A673 (cell line): Measurements from ENCODE around the gene PROM1. TPM values are rescaled to one million over a fixed set of nuclear protein-coding genes. Genes with fewer than 3 reads are reported as not detected.

ENCODE experiments used
- BruUV-seq: library from RNA; stranded (reverse); fragments of 400-500 nt; replicated peaks from 2 replicates; lab custom pipeline; 2021; lab: Mats Ljungman, UMichigan
- CTCF ChIA-PET: fragments of 300-600 bp; sonication (Branson Sonifier 250); formaldehyde crosslinking; loops from one replicate; lab custom pipeline; 2022; ENCODE audit warnings: antibody characterized with exemption; lab: Charles Lee
- POLR2A ChIA-PET: fragments of 300-600 bp; sonication (Branson Sonifier 250); formaldehyde crosslinking; loops from one replicate; lab custom pipeline; 2022; ENCODE audit warnings: antibody characterized with exemption; ENCODE audit not compliant: low non-redundant PET; lab: Charles Lee
- DNase-seq: peaks from one replicate; pipeline ENCODE4 v3.0.0-alpha.2; 2015; ENCODE audit warnings: low spot score
- H3K27ac ChIP-seq: fragments of 200-600 bp; sonication (generic); 2 replicates; pipeline ENCODE4 v1.5.1; 2016; ENCODE audit warnings: mixed run types, low read depth, mild to moderate bottlenecking, mixed read lengths, antibody characterized with exemption, low read length; ENCODE audit not compliant: poor library complexity, severe bottlenecking
- H3K27me3 ChIP-seq: fragments of 200-600 bp; sonication (generic); replicated peaks from 2 replicates; pipeline ENCODE4 v1.6.1; 2017; ENCODE audit warnings: mixed run types, low read depth, mild to moderate bottlenecking, mixed read lengths, antibody characterized with exemption, low read length; ENCODE audit not compliant: insufficient read depth, poor library complexity
- H3K36me3 ChIP-seq: fragments of 200-600 bp; sonication (generic); 2 replicates; pipeline ENCODE4 v1.6.1; 2016; ENCODE audit warnings: mixed run types, mild to moderate bottlenecking, mixed read lengths, antibody characterized with exemption, low read length; ENCODE audit not compliant: insufficient read depth, poor library complexity, severe bottlenecking
- H3K4me1 ChIP-seq: fragments of 200-600 bp; sonication (generic); 2 replicates; pipeline ENCODE4 v1.6.1; 2017; ENCODE audit warnings: mixed run types, mild to moderate bottlenecking, mixed read lengths, antibody characterized with exemption, low read length; ENCODE audit not compliant: insufficient read depth, poor library complexity, severe bottlenecking
- H3K4me3 ChIP-seq: fragments of 200-600 bp; sonication (generic); 2 replicates; pipeline ENCODE4 v1.5.1; 2016; ENCODE audit warnings: low read depth, mixed run types, mild to moderate bottlenecking, mixed read lengths, low read length; ENCODE audit not compliant: poor library complexity, severe bottlenecking
- H3K9me3 ChIP-seq: fragments of 200-600 bp; sonication (generic); 2 replicates; pipeline ENCODE4 v1.6.1; 2016; ENCODE audit warnings: mixed run types, low read depth, mild to moderate bottlenecking, mixed read lengths, antibody characterized with exemption, low read length; ENCODE audit not compliant: poor library complexity, severe bottlenecking
- EZH2 ChIP-seq: fragments of 200-600 bp; sonication (generic); IDR thresholded peaks from 2 replicates; pipeline ENCODE4 v1.6.1; 2017; ENCODE audit warnings: borderline replicate concordance, low read depth, mild to moderate bottlenecking, mixed read lengths, antibody characterized with exemption, low read length; ENCODE audit not compliant: poor library complexity, severe bottlenecking
- intact Hi-C: fragments of 100-400 bp; cut with micrococcal nuclease; formaldehyde crosslinking; loops from one replicate; pipeline ENCODE4 v1.10.0; 2022; ENCODE audit not compliant: unreplicated experiment
- total RNA-seq: library from RNA; stranded (reverse); gene quantifications from 2 replicates; pipeline ENCODE4 v1.2.3, GENCODE V29; 2021
- TF ChIP-seq, protein P1 (sequence below): fragments of 300-800, 200-600 bp; sonication (generic); conservative IDR thresholded peaks from 2 replicates; pipeline ENCODE4 v1.5.1; 2017; ENCODE audit warnings: low read depth, mild to moderate bottlenecking, antibody characterized with exemption, low read length, moderate library complexity, mixed read lengths

The PROM1 gene
- total RNA-seq, 1 experiment from 2014 or later = 13.9 TPM

DNA sequence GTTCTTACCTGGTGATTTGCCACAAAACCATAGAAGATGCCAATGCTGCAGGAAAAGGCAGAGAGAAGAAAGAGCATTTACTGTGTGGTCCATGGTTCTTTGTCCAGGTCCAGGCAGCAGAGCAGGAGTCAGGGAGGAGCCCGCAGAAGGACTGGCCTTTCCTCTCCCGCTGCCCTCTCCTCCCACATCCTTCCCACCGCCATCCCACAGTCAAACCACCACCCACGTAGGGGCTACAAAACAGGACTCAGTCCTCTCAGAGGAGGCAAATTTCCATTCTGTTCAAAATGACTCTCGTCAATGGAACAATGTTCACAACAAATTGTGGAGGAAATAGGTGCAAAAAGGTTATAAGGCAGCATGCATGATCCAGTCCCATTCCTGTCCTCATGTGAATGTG, 58.6 kb downstream of the PROM1 start:
- intact Hi-C loops = loop anchor here (10.0 kb wide), 1 partner anchor 420 kb away; no protein-coding TSS in a partner anchor
- TF ChIP-seq, protein P1, sequence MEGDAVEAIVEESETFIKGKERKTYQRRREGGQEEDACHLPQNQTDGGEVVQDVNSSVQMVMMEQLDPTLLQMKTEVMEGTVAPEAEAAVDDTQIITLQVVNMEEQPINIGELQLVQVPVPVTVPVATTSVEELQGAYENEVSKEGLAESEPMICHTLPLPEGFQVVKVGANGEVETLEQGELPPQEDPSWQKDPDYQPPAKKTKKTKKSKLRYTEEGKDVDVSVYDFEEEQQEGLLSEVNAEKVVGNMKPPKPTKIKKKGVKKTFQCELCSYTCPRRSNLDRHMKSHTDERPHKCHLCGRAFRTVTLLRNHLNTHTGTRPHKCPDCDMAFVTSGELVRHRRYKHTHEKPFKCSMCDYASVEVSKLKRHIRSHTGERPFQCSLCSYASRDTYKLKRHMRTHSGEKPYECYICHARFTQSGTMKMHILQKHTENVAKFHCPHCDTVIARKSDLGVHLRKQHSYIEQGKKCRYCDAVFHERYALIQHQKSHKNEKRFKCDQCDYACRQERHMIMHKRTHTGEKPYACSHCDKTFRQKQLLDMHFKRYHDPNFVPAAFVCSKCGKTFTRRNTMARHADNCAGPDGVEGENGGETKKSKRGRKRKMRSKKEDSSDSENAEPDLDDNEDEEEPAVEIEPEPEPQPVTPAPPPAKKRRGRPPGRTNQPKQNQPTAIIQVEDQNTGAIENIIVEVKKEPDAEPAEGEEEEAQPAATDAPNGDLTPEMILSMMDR = no peak
- no peak for TF ChIP-seq EZH2
- ChIA-PET CTCF (interaction anchor here (0.6 to 1.0 kb wide), 2 partner anchors 239 to 320 kb away, joined by 3 to 12 read pairs; no protein-coding TSS in a partner anchor), POLR2A (no interaction called here)
- Histone ChIP-seq H3K27me3 (no peaks in the 10 kb centered on the region), H3K4me3 (no peak overlapping the region), H3K4me1 (peaks cover 22% of the 10 kb centered on the region), H3K9me3 (no peaks in the 10 kb centered on the region), H3K36me3 (no peaks in the 10 kb centered on the region), H3K27ac (no peak overlapping the region)
- DNase-seq = no peak
- BruUV-seq = no TSS peak

DNA sequence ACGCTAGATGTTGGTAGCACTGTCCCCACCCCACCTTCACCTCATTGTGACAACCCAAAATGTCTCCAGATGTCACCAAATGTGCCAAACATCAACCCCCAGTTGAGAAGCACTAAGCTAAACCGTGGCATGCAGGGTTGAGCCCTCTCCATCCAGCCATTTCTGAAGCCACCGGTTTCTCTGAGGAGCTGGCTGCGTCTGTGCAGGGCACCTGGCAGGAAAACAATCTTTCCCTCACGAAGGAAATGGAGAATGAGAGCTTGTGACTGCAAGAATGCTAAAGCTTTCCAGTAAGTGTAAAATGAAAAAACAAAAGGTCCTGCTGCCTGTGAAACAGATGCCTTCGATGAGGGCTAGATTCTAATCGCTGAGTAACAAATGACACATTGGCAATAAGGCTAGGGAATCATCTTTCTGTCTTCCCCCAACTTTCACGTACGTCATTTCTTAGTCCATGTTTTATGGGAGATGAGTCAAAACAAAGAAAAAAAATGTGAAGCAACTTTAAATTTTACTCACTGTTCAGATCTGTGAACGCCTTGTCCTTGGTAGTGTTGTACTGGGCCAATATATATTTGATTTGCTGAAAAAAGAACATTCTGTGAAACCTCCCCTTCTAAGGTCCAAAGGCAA, 59.9 kb downstream of the PROM1 start:
- POLR2A ChIA-PET = no interaction called here
- H3K36me3 ChIP-seq = no peaks in the 10 kb centered on the region
- no peaks in the 10 kb centered on the region for H3K27me3 ChIP-seq
- H3K27ac ChIP-seq = no peak overlapping the region
- intact Hi-C loops = loop anchor here (10.0 kb wide), 1 partner anchor 421 kb away; no protein-coding TSS in a partner anchor
- H3K4me3 ChIP-seq = no peak overlapping the region
- no peak for TF ChIP-seq EZH2
- TF ChIP-seq, protein P1 = no peak
- CTCF ChIA-PET = no interaction called here
- H3K9me3 ChIP-seq = no peaks in the 10 kb centered on the region
- DNase-seq = no peak
- BruUV-seq = no TSS peak
- peaks cover 8% of the 10 kb centered on the region for H3K4me1 ChIP-seq

DNA sequence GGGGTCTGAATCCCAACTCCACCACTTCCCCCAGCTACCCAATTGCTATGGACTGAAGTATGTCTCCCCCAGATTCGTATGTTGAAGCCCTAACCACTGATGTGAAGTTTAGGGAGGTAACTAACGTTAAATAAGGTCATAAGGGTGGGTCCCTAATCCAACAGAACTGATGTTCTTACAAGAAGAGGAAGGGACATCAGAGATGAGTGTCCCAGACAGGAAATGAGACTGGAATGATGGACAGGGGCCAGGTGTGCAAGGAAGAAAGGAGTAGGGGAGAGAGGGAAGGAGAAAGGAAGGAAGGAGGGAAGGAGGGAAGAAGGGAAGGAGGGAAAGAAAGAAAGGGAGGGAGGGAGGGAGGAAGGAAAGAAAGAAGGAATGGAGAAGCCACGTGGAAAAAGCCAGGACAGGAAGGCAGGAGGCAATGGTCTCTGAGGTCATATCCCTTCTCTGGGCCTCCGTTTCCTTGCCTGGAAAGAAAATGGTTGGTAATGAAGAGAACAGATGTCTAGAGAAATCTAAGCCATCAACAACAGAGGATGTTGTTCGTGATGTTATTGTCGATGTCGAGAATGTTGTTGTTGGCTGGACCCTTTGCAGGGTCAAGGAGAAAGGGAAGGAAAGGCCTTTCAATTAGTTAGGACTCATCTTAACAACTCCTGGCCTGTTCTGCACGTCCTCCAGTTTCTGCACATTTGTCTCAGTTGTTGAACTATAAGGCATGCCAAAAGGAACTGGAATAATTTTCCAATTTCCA, 61.8 kb downstream of the PROM1 start:
- ChIA-PET CTCF (interaction anchor here (0.6 kb wide), 1 partner anchor 35 kb away, joined by 8 read pairs; no protein-coding TSS in a partner anchor), POLR2A (no interaction called here)
- Histone ChIP-seq H3K4me1 (no peaks in the 10 kb centered on the region), H3K9me3 (no peaks in the 10 kb centered on the region), H3K36me3 (no peaks in the 10 kb centered on the region), H3K27ac (no peak overlapping the region), H3K4me3 (no peak overlapping the region), H3K27me3 (no peaks in the 10 kb centered on the region)
- no peak for DNase-seq
- intact Hi-C loops = loop anchor here (10.0 kb wide), 1 partner anchor 423 kb away; no protein-coding TSS in a partner anchor
- BruUV-seq = no TSS peak
- no peak for TF ChIP-seq EZH2
- TF ChIP-seq, protein P1 = no peak
